Measurements from ENCODE around the gene BCCIP.
A peak's percentile ranks its signal among the peaks of the same experiment; 100 is the strongest.

BCCIP gene

DNA sequence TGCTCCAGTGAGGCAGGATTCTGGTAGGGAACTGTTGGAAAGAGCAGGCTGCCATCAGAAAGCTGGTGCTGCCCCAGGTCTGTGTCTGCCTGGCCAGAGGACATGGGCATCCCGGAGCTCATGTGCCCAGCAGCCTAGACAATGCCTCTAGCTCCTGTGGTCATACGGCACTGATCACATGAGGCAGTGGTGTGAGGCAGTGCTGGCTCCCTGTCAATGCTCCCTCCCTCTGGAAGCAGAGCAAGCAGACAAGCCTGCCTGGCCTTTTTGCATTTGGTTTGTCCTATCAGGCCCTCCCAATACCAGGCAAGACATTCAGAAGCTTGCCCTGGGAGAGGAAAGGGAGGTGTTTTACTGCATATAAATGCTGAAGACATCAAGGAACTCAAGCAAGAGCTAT lies 28.2 kb upstream of the BCCIP start:
- TF ChIP-seq, protein P1, sequence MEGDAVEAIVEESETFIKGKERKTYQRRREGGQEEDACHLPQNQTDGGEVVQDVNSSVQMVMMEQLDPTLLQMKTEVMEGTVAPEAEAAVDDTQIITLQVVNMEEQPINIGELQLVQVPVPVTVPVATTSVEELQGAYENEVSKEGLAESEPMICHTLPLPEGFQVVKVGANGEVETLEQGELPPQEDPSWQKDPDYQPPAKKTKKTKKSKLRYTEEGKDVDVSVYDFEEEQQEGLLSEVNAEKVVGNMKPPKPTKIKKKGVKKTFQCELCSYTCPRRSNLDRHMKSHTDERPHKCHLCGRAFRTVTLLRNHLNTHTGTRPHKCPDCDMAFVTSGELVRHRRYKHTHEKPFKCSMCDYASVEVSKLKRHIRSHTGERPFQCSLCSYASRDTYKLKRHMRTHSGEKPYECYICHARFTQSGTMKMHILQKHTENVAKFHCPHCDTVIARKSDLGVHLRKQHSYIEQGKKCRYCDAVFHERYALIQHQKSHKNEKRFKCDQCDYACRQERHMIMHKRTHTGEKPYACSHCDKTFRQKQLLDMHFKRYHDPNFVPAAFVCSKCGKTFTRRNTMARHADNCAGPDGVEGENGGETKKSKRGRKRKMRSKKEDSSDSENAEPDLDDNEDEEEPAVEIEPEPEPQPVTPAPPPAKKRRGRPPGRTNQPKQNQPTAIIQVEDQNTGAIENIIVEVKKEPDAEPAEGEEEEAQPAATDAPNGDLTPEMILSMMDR (IDR thresholded peaks at IDR 0.05; ENCODE audit: low read depth, low read length) = no peak
- TF ChIP-seq POLR2A (IDR thresholded peaks at IDR 0.05; ENCODE audit: extremely low read depth, insufficient read length) = no peak
- TF ChIP-seq, protein P2, sequence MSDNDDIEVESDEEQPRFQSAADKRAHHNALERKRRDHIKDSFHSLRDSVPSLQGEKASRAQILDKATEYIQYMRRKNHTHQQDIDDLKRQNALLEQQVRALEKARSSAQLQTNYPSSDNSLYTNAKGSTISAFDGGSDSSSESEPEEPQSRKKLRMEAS (IDR thresholded peaks at IDR 0.05; ENCODE audit: low read depth, low read length) = no peak
- no peak for TF ChIP-seq MYC (IDR thresholded peaks at IDR 0.05; ENCODE audit: low read depth, low read length)
- no peak overlapping the region for H3K4me3 ChIP-seq (ENCODE audit: low read depth, low read length)
- no peak for DNase-seq (ENCODE audit: low read depth)

DNA sequence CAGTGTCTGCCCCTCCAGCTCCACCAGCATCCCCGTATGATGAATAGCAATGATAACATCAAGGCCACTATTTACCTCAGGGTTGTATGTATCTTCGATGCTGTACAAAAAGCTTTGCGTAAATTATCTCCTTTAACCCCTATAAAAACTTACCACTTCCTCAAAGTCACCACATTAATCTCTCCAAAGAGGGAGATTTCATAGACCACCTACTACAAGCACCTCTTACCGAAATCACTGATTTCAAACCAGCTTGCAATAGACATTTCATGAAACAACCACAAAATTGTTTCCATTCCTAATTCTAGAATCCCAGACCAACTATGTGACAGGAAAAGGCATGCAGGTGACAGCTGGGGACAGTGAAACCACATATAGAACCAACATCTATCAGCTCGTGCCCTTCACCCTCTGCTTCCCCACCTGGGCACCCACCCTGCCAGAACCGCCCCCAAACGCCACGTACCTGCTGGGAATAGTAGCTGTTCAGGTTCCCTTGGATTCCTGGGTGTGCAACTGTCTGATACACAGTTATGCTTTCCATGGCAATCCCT lies 27.6 kb upstream of the BCCIP start:
- peak; percentile 35 for DNase-seq (ENCODE audit: low read depth)
- H3K4me3 ChIP-seq (ENCODE audit: low read depth, low read length) = no peak overlapping the region
- TF ChIP-seq, protein P2 (IDR thresholded peaks at IDR 0.05; ENCODE audit: low read depth, low read length) = no peak
- TF ChIP-seq, protein P1 (IDR thresholded peaks at IDR 0.05; ENCODE audit: low read depth, low read length) = no peak

DNA sequence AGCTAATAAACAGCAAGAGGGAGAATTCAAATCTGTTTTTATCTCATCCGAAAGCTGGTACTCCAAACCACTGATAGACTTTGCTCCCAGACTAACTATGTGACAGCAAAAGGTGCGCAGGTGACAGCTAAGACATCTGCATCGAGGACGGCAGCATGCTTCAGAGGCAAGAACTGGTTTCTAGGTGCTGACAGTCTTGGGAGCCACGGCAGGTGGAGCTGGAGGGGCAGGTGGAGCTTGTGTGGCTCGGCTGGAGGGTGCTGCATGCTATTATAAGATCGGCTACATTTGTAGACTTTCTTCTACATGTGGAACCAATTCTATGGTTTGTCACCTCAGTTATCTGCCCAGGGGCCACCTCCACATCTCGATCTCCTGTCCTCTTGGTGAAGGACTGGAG lies 25.9 kb upstream of the BCCIP start:
- TF ChIP-seq MYC (IDR thresholded peaks at IDR 0.05; ENCODE audit: low read depth, low read length) = no peak
- no peak for DNase-seq (ENCODE audit: low read depth)

DNA sequence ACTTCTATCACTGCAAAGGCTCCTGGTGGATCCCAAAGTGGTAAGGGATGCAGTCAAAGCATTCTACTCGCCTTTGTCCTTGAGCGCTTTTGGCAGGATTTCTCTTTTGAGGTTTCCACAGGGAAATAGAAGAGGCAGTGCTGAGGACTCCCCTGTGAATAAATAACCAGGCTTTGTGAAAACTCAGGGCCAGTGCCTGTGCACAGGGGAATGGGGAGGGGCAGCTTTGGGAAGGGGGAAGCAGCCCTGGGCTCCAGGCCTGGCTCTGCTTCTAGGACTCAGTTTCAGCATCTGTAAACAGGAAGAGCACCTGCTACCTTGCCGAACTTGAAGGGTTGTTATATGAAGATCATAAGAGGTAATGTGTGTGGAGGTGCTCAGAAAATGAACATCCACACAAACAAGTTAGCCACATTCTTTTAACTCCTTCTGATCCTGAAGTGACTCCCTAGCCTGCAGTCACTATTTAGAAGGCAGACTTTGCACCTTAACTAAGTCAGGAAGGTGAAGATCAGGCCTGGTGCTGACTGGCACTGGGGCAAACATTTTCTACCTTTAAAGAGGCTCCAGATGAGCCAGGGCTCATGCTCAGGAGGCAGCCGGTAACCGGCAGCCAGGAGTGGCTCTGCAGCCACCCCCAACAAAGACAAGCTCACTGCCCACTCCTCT lies 25.2 kb upstream of the BCCIP start:
- no peak overlapping the region for H3K4me3 ChIP-seq (ENCODE audit: low read depth, low read length)
- DNase-seq (ENCODE audit: low read depth) = no peak
- TF ChIP-seq MYC (IDR thresholded peaks at IDR 0.05; ENCODE audit: low read depth, low read length) (no peak), POLR2A (IDR thresholded peaks at IDR 0.05; ENCODE audit: extremely low read depth, insufficient read length) (no peak)
- TF ChIP-seq, protein P2 (IDR thresholded peaks at IDR 0.05; ENCODE audit: low read depth, low read length) = no peak

More for the DNA sequence above, 25.9 kb upstream of the BCCIP start:
- H3K4me3 ChIP-seq (ENCODE audit: low read depth, low read length) = no peak overlapping the region

DNA sequence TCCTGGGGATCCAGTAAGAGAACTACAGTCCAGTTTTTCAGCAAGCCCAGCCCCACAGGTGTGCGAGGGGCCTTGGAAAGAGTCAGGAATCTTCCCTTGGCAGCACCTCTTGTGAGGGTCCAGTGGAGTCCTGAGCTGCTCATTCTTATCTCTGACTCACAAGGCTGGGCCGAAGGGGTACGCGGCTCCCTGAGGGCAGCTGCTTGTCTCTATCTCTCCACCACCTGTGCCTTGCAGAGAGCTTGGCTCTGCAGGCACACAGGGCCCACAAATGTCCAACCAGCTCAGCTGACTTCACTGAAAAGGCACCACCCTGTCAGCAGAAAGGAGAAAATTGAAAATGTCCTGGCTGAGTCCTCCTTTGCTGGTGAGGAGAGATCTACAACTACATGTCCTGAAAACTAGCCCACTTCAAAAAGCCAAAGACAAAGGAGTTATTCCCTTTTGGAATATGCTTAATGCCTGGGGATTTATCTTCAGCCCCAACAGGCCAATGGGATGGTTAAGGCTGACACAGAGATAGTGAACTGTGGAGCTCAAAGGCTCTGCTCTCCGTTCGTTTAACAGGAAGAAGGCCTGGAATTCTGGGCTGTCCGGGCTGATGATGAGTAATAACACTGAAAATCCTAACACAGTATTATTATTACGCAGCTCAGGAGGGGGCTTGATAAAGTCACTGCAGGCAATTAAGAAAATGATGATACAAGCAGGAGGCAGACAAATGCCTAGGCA lies 23.7 kb upstream of the BCCIP start:
- TF ChIP-seq MYC (IDR thresholded peaks at IDR 0.05; ENCODE audit: low read depth, low read length) (no peak), POLR2A (IDR thresholded peaks at IDR 0.05; ENCODE audit: extremely low read depth, insufficient read length) (no peak)
- TF ChIP-seq, protein P2 (IDR thresholded peaks at IDR 0.05; ENCODE audit: low read depth, low read length) = no peak
- TF ChIP-seq, protein P1 (IDR thresholded peaks at IDR 0.05; ENCODE audit: low read depth, low read length) = no peak
- H3K4me3 ChIP-seq (ENCODE audit: low read depth, low read length) = no peak overlapping the region
- no peak for DNase-seq (ENCODE audit: low read depth)

DNA sequence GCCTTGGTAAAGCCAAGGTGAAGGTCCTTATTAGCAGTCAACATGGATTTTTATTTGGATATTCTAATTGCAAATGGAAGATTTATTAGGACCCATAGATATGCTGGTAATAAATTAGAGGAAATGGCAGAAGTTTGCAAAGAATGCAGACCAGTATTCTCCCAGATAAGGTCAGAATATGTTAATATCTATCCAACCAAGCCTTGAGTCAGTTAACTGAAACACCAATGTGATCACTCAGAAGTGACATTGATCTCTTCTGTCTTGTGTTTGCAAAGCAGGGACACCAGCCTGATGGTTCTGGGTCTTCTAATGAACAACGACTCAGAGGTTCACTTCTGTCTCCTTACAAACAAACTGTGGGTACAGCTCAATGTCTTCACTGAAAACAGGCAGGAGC lies 21.8 kb upstream of the BCCIP start:
- TF ChIP-seq, protein P2 (IDR thresholded peaks at IDR 0.05; ENCODE audit: low read depth, low read length) = no peak
- TF ChIP-seq, protein P1 (IDR thresholded peaks at IDR 0.05; ENCODE audit: low read depth, low read length) = no peak
- no peak for TF ChIP-seq POLR2A (IDR thresholded peaks at IDR 0.05; ENCODE audit: extremely low read depth, insufficient read length)
- no peak for TF ChIP-seq MYC (IDR thresholded peaks at IDR 0.05; ENCODE audit: low read depth, low read length)
- H3K4me3 ChIP-seq (ENCODE audit: low read depth, low read length) = no peak overlapping the region
- DNase-seq (ENCODE audit: low read depth) = no peak
